NCI-H146 (cell line): ENCODE results near the gene GRK5.
"Not testable (repeated sequence)": the region's sequence is repeated elsewhere in the genome, so short reads cannot be mapped to it uniquely, and the experiment has no call there.

Source experiments
- DNase-seq: peaks from one replicate; lab custom pipeline; 2025; lab: John Stamatoyannopoulos, UW

Gene GRK5

DNA sequence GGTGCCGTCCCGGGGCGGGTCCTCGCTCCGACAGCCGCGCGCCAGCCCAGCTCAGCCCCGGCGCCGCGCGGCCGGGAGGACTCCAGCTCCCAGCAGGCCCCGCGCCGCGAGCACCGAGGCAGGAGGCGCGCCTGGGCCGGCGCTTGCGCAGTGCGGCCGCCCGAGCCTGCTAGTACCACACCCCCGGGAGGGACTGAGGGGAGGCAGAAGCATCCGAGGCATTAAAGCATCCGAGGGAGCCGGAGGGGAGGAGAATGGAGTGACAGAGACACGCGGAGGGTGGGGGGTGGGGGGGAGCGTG is at the start of gene GRK5:
TSS of gene GRK5 (plus strand) at position 206 of the 301 bp plus-strand sequence. CDS start 347 bp downstream, outside the sequence.
- peak; percentile 96 for DNase-seq

- no peak for DNase-seq
Measured at GRCh38 chr10:119159332-119159731, 48.0 kb upstream of the GRK5 start.

DNA sequence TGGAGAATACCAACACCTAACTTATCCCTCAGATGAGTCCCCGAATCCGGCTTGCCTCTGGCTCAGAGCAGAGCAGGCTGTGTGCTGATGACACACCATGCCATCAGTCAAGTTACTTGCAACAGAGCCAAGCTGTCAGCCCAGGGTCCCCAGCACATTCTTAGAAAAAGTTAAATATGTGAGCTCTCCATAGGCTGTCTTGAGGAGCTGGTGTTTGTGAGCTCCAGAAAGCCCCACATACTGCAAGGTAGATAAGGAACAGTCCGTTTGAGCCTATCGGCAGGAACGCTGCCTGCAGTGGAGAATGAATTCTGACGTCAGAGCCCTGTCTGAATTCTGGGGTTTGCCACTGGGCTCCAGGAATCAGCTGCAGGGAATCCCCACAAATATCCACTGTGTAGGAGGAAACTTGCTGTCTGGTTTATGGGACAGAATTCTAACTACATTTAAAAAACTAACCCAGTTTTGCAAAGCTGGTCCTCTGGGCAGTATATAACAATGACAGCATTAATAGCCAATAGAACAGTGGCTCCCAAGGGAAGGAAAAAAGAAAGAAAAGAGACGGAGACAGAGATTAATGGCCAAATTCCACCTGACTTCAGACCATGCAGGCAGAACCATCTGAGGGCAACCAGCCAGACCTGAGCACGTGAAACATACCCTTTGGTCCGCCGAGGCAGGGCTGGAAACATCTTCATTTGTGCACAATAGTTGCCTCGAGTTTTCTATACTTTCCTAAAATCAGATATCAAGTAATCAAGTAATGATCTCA is 45.5 kb upstream of the GRK5 start:
- no peak for DNase-seq

DNA sequence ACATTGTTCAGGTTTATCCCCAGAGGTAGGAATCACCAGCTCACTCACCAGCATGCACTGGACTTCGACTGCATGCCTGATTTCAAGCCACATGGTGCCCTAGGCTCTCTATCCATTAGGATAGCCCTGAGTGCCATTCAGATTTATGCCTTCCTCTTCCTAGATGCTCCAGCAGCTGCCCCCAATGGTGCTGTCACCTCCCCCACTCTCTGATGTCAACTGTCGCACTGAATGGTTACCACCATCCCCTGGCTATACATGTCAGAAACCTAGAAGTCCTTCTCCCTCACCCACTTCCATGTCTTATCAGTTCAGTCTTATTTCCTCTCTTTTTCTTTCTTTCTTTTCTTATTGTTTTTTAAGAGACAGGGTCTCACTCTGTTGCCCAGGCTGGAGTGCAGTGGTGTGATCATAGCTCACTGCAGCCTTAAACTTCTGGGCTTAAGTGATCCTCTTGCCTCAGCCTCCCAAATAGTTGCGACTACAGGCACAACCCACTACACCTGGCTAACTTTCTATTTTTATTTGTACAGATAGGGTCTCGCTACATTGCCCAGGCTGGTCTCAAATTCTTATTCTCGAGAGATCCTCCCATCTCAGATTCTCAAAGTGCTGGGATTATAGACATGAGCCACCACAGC is 44.8 kb upstream of the GRK5 start:
- no peak for DNase-seq

- DNase-seq = peak; percentile 84
Measured at GRCh38 chr10:119165171-119166117, 41.9 kb upstream of the GRK5 start, which contains the start of gene SFXN4. TSS of gene SFXN4 (minus strand) at chr10:119165714. CDS start at chr10:119165647, 67 bp downstream.

DNA sequence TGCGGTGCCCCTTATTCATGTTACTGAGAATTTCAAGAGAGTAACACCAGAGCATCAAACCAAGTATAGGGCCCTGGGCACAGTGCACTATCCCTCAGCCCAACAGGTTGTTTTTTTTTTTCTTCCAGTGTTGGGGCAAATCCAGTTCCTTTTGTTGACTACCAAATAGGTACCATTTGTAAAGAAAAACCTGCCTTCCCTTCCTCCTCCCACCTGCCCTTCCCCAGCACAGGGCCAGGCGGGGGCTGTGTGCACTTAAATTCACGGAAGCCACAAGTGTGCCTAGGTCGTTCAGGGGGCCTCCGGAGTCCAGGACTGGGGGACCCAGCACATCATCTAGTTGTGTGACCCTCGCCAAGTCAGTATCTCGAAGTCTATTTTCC is 41.3 kb upstream of the GRK5 start:
- DNase-seq = no peak

DNA sequence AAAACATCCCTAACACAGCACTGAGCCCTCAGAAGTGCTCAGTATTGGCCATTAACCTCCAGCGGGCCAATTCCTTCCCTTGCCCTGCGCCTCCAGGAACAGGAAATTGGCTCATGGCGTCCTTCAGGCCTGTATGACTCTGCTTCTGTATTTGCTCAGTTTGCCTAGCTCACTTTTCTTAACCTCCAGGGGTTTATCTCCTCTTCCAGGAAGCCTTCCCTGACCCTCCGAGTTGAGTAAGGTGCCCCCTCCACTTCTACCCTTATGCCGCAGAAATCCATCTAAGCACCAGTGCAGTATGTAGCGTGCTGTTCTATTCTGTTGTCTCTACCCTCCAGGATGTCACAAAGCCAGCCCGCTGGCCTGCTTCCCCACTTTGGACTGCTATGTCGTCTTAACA is 40.8 kb upstream of the GRK5 start:
- no peak for DNase-seq

- DNase-seq = no peak
Measured at GRCh38 chr10:119167041-119167440, 40.3 kb upstream of the GRK5 start.

GRCh38 chr10:119174109-119174508 is 33.3 kb upstream of the GRK5 start:
- no peak for DNase-seq

DNA sequence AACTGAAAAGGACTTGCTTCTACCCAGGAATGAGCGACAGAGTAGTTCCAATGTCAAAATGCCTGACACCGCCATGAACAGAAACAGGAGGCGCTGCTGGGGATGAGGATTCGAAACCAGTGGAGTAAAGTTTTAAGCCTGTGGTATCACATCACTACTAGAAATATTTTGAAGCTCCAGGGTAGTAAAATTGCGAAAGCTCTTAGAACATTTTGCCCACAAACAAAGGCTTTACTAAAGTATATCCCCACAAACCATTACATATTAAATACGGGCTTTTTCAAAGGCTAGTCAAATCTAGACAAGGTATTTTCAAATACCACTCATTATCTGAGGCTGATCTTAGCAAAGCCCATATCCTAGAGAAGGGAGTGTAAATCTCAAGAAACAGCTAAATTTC is 31.2 kb upstream of the GRK5 start:
- no peak for DNase-seq

DNA sequence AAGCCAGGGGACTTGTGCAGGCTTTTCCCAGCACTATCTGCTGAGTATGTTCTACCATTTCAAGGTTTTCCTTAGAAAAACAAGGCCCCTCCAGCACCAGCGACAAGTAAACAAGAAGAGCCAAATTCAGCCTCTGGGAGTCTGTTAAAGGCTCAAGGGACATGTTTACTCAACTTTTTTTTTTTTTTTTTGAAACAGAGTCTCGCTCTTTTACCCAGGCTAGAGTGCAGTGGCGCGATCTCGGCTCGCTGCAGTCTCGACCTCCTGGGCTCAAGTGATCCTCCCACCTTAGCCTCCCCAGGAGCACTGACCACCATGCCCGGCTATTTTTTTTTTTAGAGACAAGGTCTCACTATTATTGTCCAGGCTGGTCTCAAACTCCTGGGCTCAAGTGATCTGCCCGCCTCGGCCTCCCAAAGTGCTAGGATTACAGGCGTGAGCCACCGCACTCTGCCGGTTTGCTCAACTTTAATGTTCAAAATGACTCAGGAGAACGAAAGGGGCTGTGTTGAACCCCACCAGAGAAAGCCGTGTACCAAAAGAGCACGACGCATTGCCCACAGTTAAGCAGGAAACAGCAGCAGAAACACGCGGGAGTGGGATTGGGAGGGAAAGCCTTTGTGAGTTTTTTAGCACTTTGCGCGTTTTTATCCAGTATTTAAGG is 29.5 kb upstream of the GRK5 start:
- DNase-seq = peak; percentile 14

DNA sequence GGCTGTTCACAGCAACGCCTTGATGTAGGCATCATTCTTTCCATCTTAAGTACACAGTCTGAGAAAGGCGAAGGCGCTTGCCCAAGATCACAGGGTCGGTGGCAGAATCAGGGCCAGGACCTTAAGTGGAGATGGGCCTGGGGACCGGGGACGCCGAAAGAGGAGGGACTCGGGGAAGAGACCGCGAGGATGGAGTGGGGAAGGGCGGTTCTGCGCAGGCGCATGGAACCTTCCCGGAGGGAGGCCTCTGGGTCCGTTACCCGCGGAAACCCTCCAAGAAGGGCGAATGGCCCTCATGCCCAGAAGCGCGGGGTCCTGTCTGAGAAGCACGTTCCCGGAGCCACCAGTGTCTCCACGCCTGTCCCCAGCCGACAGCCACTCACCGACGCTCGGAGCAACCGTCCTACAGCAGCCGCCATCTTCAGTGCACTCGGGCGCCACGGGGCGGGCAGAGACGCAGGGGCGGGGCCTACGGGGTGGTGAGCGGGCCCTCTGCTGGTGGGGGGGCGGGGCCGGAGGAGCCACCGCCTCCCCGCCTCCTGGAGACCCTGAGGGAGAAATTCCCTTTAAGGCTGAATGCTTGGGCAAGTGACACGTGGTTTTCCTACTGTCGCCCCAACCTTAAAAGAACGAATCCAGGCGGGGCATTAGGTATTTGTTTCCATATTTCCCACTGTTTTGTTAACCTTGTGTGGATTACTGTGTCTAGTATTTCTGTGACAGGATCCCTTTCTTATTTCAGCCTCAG is 28.8 kb upstream of the GRK5 start, which contains the start of gene PRDX3:
TSS of gene PRDX3 (minus strand) at position 441 of the 748 bp plus-strand sequence. CDS start at position 419, 22 bp downstream.
- DNase-seq = peak; percentile 95

- not testable (repeated sequence) for DNase-seq
Measured at GRCh38 chr10:119180850-119181400, 26.4 kb upstream of the GRK5 start.

DNA sequence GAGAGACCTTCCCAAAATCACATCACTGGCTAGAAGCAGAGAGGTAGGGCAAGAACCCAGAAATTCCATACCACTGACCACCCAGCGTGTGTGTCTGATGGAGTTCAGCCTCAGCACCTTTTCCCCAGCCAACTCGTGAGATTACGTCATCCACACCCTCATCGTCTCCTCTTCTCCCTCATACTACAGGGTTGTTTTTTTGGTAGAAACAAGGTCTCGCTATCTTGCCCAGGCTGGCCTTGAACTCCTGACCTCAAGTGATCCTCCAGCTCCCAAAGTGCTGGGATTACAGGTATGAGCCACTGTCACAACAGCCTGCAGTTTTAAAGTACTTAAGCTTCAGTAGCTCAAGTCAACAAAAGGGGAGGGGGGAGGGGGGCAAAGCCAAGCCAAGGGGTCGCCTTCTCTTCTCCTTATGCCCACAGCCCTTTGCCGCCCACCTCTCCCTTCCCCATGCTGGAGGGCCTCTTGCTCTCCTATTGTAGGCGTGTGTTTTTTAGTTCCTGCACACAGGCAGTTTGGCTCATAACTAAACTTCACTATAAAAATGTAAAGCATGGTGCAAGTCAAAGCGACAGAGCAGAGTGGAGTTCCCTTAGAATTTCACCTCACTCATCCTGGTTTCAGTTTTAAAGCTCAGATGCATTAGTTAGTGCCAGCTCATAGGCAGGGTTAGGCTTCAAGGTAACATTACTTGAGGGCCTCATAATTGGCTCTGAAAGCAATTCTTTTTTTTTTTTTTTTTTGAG is 23.5 kb upstream of the GRK5 start:
- no peak for DNase-seq

DNA sequence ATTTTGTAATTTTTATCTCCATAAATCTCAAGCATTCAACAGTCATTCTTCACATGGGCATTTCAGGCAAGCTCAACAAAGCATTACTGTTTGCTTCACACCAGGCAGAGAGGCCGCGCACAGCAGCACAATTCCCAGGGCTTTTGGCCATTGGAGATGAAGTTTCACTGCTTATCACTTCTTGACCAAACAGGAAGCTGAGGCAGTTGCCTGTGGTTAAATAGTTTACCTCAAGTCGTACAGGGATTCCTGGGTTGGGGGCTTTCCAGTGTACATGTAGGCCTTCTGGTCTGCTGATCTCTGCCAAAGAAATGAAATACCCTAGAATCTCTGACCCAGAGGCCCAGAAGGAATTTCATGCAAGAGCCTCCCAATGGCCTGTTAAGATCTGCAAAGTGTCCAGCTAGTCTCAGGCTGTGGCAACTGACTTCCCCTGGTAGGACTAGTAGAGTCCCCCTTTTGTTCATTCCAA is 17.5 kb upstream of the GRK5 start:
- no peak for DNase-seq

GRCh38 chr10:119190353-119190752 is 17.0 kb upstream of the GRK5 start:
- DNase-seq = no peak

DNA sequence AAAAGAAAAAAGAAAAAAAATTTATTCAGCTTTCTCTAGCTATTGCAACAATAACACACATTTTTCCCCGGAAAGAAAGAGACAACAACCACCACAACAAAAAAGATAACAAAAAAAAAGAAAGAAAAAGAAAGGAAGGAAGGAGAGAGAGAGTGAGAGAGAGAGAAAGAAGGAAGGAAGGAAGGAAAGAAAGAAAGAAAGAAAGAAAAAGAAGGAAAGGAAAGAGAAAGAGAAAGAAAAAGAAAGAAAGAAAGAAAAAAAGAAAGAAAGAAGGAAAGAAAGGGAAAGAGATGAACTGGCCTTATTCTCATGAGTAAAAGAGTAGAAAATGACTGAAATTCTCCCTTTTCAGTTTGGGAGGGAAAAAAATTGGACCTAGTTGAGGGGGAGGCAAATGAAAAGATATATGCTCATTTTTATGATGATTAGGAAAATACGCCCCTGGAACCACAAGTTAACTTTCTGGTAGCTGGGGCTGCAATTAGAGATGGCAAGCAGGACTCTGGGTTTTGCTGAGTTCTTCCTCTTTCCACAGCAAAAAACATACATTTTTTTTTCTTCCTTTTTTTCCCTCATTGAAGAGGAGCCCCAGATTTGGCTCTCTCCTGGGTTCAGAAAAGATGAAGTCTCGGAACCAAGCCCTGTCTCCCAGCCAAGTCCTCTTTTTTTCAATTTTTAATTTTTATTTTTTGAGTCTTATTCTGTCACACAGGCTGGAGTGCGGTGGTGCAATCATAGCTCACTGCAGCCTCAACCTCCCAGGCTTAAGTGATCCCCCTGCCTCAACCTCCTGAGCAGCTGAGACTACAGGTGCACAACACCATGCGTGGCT is 16.2 kb upstream of the GRK5 start:
- DNase-seq = no peak

DNA sequence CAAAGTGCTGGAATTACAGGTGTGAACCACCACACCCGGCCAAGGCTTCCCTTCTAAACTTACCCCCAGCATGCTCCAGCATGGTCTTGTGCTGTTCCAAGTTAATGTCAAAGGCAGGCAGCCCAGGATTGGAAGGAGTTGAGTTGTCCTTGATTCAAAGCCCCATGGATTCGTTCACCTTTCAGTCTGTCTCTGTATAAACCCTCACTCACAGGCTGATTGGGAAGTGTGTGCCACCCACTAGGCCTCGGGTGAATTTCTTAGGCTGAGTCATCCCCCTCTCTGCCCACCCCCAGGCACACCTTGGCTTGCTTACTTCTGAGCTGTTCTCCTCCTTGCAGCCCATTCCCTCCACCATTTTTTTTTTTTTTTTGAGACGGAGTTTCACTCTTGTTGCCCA is 15.5 kb upstream of the GRK5 start:
- no peak for DNase-seq

DNA sequence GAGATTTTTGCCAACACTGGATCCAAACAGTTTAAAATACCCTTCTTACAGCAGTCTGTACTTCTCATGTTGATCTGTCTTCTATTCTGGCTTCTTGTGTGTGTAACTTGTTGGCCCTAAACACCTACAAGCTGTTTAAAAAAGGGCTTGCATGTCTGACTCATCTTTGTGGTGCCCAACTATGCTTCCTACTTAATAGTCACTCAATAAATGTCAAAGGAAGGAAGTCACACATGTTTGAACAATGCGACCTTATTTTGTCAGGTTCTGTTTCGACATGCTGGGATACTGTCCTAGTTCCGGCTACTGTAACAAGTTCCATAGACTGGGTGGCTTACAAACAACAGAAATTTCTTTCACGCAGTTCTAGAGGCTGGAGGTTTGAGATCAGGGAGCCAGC is 9.4 kb upstream of the GRK5 start:
- no peak for DNase-seq
